Measurements from ENCODE around the gene SNCA.

Gene SNCA

GRCh38 chr4:89836897-89837384 is at the start of gene SNCA:
Gene SNCA (minus strand): TSS chr4:89837161. CDS start chr4:89835667, 1,494 bp downstream.
- peak; percentile 70 for DNase-seq

GRCh38 chr4:89879215-89879614 is 42.3 kb upstream of the SNCA start:
- no peak for DNase-seq

- no peak for DNase-seq
Measured at GRCh38 chr4:89878611-89879010, 41.6 kb upstream of the SNCA start.

- DNase-seq: no peak
Measured at GRCh38 chr4:89876548-89876947, 39.6 kb upstream of the SNCA start.

- no peak for DNase-seq
Measured at GRCh38 chr4:89871211-89871610, 34.2 kb upstream of the SNCA start.

- peak; percentile 14 for DNase-seq
Measured at GRCh38 chr4:89868999-89869589, 32.1 kb upstream of the SNCA start.

- no peak for DNase-seq
Measured at GRCh38 chr4:89868276-89868675, 31.3 kb upstream of the SNCA start.

- no peak for DNase-seq
Measured at GRCh38 chr4:89863533-89863932, 26.6 kb upstream of the SNCA start.

GRCh38 chr4:89860971-89861370 is 24.0 kb upstream of the SNCA start:
- DNase-seq: no peak

GRCh38 chr4:89855236-89855635 is 18.3 kb upstream of the SNCA start:
- DNase-seq: no peak

- DNase-seq: no peak
Measured at GRCh38 chr4:89847571-89848325, 10.8 kb upstream of the SNCA start.

GRCh38 chr4:89839558-89839957 is 2.6 kb upstream of the SNCA start:
- DNase-seq: no peak

- DNase-seq: no peak
Measured at GRCh38 chr4:89837993-89838390, 1.0 kb upstream of the SNCA start.

GRCh38 chr4:89837385-89837992 is 528 bp upstream of the SNCA start:
- DNase-seq: peak; percentile 50

- DNase-seq: no peak
Measured at GRCh38 chr4:89836031-89836745, 773 bp downstream of the SNCA start.

- no peak for DNase-seq
Measured at GRCh38 chr4:89835413-89835812, 1.5 kb downstream of the SNCA start.

- no peak for DNase-seq
Measured at GRCh38 chr4:89834486-89835209, 2.3 kb downstream of the SNCA start.

GRCh38 chr4:89829470-89830138 is 7.4 kb downstream of the SNCA start:
- no peak for DNase-seq

- no peak for DNase-seq
Measured at GRCh38 chr4:89823416-89823815, 13.5 kb downstream of the SNCA start.

- no peak for DNase-seq
Measured at GRCh38 chr4:89821612-89822011, 15.3 kb downstream of the SNCA start.

- no peak for DNase-seq
Measured at GRCh38 chr4:89820010-89820409, 17.0 kb downstream of the SNCA start.

GRCh38 chr4:89814362-89814761 is 22.6 kb downstream of the SNCA start:
- no peak for DNase-seq
